Vagina (tissue), 2 donors: ENCODE results near the gene ATOH8.
"Not testable (repeated sequence)": the region's sequence is repeated elsewhere in the genome, so short reads cannot be mapped to it uniquely, and the experiment has no call there.

ENCODE experiments used
- CTCF ChIP-seq, 3 experiments: fragments of 450-650 bp in 2 of 3; fragments of 200-600 bp in 1 of 3; sonication (generic) in 1 of 3; IDR thresholded peaks; one replicate each; pipeline ENCODE4 v1.5.1; 2017 to 2019; ENCODE audit warnings: antibody characterized with exemption in 3 of 3, mild to moderate bottlenecking in 2 of 3, moderate library complexity in 2 of 3
- POLR2A ChIP-seq, 2 donors: fragments of 450-650 bp; IDR thresholded peaks; one replicate each; pipeline ENCODE4 v1.6.1; 2017; ENCODE audit warnings: antibody characterized with exemption in 2 of 2, mild to moderate bottlenecking in 2 of 2, moderate library complexity in 2 of 2

GRCh38 chr2:85829394-85829793, 75.6 kb downstream of the ATOH8 start:
- not testable (repeated sequence) for TF ChIP-seq CTCF, POLR2A (IDR thresholded peaks at IDR 0.05)
